ENCODE measurements around the gene MDFI. TPM values are rescaled to one million over a fixed set of nuclear protein-coding genes. Genes with fewer than 3 reads are reported as not detected.

Gene MDFI
- total and polyA plus RNA-seq, 9 of the 15 experiments (the other 6 are each of a cell fraction or from before 2014, with no cell fraction given): not detected

GRCh38 chr6:41683523-41684310 lies 45.4 kb downstream of the MDFI start:
- 10% methylated on average over 33 of the region's 38 CpGs for WGBS (ENCODE audit: insufficient coverage, low coverage, missing lambda C conversion rate)
- no TSS peak for BruUV-seq (replicated peaks)
- DNase-seq (ENCODE audit: extremely low read depth in 1 of 4, low spot score in 3 of 4): peak; percentile 86 to 94 (median 92)
- H3K9me1 ChIP-seq (ENCODE audit: control insufficient read depth, insufficient read depth, low read length): no peaks in the 10 kb centered on the region
- in situ Hi-C loops (cut with MboI): loop anchor here (5.0 kb wide), 2 partner anchors 81 to 311 kb away; no protein-coding TSS in a partner anchor
- H3K27ac ChIP-seq (ENCODE audit: extremely low read depth, low read depth, low read length): no peak overlapping the region
- intact Hi-C loops (cut with micrococcal nuclease): loop anchor here (2.0 kb wide), 1 partner anchor 259 kb away; no protein-coding TSS in a partner anchor
- no peaks in the 10 kb centered on the region for H3K36me3 ChIP-seq (ENCODE audit: control insufficient read depth, insufficient read depth, low read length)
- peak overlapping the region in 1 of 2 experiments; percentile 78; a peak in 2 of 4 replicates for H3K9ac ChIP-seq (ENCODE audit: insufficient read depth in 1 of 2, low read depth in 2 of 2, low read length in 2 of 2)
- no peaks in the 10 kb centered on the region for H3K79me2 ChIP-seq (ENCODE audit: control insufficient read depth, insufficient read depth, low read length)
- peaks cover 12 to 35% of the 10 kb centered on the region in 2 experiments; a peak in 4 of 5 replicates for H3K27me3 ChIP-seq (ENCODE audit: control insufficient read depth in 2 of 2, insufficient read depth in 2 of 2, low read length in 2 of 2)
- ChIA-PET CTCF (ENCODE audit: low intra/inter-chr PET ratio) (interaction anchor here (0.8 to 3.9 kb wide), 8 partner anchors 81 to 377 kb away, joined by 3 to 150 read pairs (median 9); partner anchors contain the start of gene FRS3), POLR2A (interaction anchor here (0.6 to 1.1 kb wide), 4 partner anchors 15 to 566 kb away, joined by 3 to 4 read pairs (median 3); no protein-coding TSS in a partner anchor)
- ATAC-seq: peak; percentile 95
- H3K4me3 ChIP-seq: no peak overlapping the region
- H3K9me3 ChIP-seq (replicated peaks; ENCODE audit: control insufficient read depth, insufficient read depth, low read depth, low read length): no peaks in the 10 kb centered on the region
- peaks cover 0 to 15% of the 10 kb centered on the region in 2 experiments; a peak in 2 of 5 replicates for H3K4me1 ChIP-seq (replicated peaks in 1 of 2; ENCODE audit: control insufficient read depth in 2 of 2, insufficient read depth in 2 of 2, low read length in 2 of 2)
- peaks cover 8% of the 10 kb centered on the region; the same call in 1 of the 2 replicates for H4K20me1 ChIP-seq (replicated peaks; ENCODE audit: control insufficient read depth, insufficient read depth, low read length)
- H2AFZ ChIP-seq (ENCODE audit: low read depth, low read length): peak overlapping the region; percentile 47
- peak overlapping the region; percentile 5; the same call in 1 of the 2 replicates for H3K4me2 ChIP-seq (ENCODE audit: insufficient read depth, low read length)
- FAIRE-seq: peak; percentile 82
- TF ChIP-seq ESRRA (IDR thresholded peaks at IDR 0.05; ENCODE audit: borderline replicate concordance, low read depth) (0 out of 2 replicates have a peak, but pooled peaks have one; percentile 22), ATF7 (IDR thresholded peaks at IDR 0.05) (peak; percentile 32; the same call in 1 of the 2 replicates), FIP1L1 (IDR thresholded peaks at IDR 0.05; ENCODE audit: low read depth, low read length, poor library complexity, severe bottlenecking) (peak; percentile 48), MAZ (CRISPR knock-in tag; conservative IDR thresholded peaks at IDR 0.05 in 1 of 2, IDR thresholded peaks at IDR 0.05 in 1 of 2) (peak; percentile 44 to 78; a peak in 2 of 4 replicates), THRB (CRISPR knock-in tag; conservative IDR thresholded peaks at IDR 0.05) (0 out of 2 replicates have a peak, but pooled peaks have one; percentile 9), RBFOX2 (IDR thresholded peaks at IDR 0.05; ENCODE audit: low read depth, low read length) (peak; percentile 39; the same call in 1 of the 2 replicates), L3MBTL2 (IDR thresholded peaks at IDR 0.05) (peak; percentile 22; the same call in 1 of the 2 replicates), ZBTB33 (CRISPR knock-in tag; IDR thresholded peaks at IDR 0.05) (peak; percentile 95), FOXJ2 (tag; IDR thresholded peaks at IDR 0.05) (no peak), TAF15 (IDR thresholded peaks at IDR 0.05; ENCODE audit: low read depth, low read length) (0 out of 2 replicates have a peak, but pooled peaks have one; percentile 36), RB1 (IDR thresholded peaks at IDR 0.05; ENCODE audit: low read depth) (peak; percentile 82)
- TF ChIP-seq, protein P1, sequence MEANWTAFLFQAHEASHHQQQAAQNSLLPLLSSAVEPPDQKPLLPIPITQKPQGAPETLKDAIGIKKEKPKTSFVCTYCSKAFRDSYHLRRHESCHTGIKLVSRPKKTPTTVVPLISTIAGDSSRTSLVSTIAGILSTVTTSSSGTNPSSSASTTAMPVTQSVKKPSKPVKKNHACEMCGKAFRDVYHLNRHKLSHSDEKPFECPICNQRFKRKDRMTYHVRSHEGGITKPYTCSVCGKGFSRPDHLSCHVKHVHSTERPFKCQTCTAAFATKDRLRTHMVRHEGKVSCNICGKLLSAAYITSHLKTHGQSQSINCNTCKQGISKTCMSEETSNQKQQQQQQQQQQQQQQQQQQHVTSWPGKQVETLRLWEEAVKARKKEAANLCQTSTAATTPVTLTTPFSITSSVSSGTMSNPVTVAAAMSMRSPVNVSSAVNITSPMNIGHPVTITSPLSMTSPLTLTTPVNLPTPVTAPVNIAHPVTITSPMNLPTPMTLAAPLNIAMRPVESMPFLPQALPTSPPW (CRISPR knock-in tag; IDR thresholded peaks at IDR 0.05): peak; percentile 42; the same call in 1 of the 2 replicates
